OCI-LY1 (cell line): ENCODE data around the gene PEX13.

Source experiments
- H2AFZ ChIP-seq: fragments of 200-600 bp; sonication (generic), shearing (Covaris generic); 2 replicates; pipeline ENCODE4 v1.6.0; 2014; ENCODE audit warnings: antibody characterized with exemption, mild to moderate bottlenecking, low read length
- H3F3A ChIP-seq: fragments of 200-600 bp; sonication (generic), shearing (Covaris generic); 2 replicates; pipeline ENCODE4 v1.6.0; 2014; ENCODE audit warnings: mild to moderate bottlenecking, antibody characterized with exemption, low read length, moderate library complexity; ENCODE audit not compliant: insufficient read depth
- H3K27ac ChIP-seq: fragments of 200-600 bp; sonication (generic); 2 replicates; pipeline ENCODE4 v1.5.1; 2014; ENCODE audit warnings: low read length, mixed run types, mild to moderate bottlenecking, low read depth; ENCODE audit not compliant: poor library complexity, severe bottlenecking
- H3K27me3 ChIP-seq: fragments of 200-600 bp; sonication (generic); 2 replicates; pipeline ENCODE4 v1.6.0; 2014; ENCODE audit warnings: antibody characterized with exemption, mild to moderate bottlenecking, low read length, moderate library complexity; ENCODE audit not compliant: insufficient read depth
- H3K36me3 ChIP-seq: fragments of 200-600 bp; sonication (generic); 2 replicates; pipeline ENCODE4 v1.6.1; 2014; ENCODE audit warnings: mild to moderate bottlenecking, antibody characterized with exemption, low read length, moderate library complexity, mixed read lengths; ENCODE audit not compliant: insufficient read depth
- H3K4me1 ChIP-seq: fragments of 200-600 bp; sonication (generic); 2 replicates; pipeline ENCODE4 v1.5.1; 2014; ENCODE audit warnings: mild to moderate bottlenecking, low read length, moderate library complexity; ENCODE audit not compliant: insufficient read depth, severe bottlenecking
- H3K4me2 ChIP-seq: fragments of 200-600 bp; sonication (generic), shearing (Covaris generic); 2 replicates; pipeline ENCODE4 v1.6.1; 2014; ENCODE audit warnings: low read length
- H3K4me3 ChIP-seq: fragments of 200-600 bp; sonication (generic); 2 replicates; pipeline ENCODE4 v1.5.1; 2014; ENCODE audit warnings: low read length, low read depth, mild to moderate bottlenecking, mixed read lengths; ENCODE audit not compliant: poor library complexity, severe bottlenecking
- H3K79me2 ChIP-seq: fragments of 200-600 bp; shearing (Covaris generic); 2 replicates; pipeline ENCODE4 v1.6.1; 2016; ENCODE audit warnings: mixed run types, low read length, mixed read lengths; ENCODE audit not compliant: insufficient read depth
- H3K9ac ChIP-seq: fragments of 200-600 bp; sonication (generic), shearing (Covaris generic); 2 replicates; pipeline ENCODE4 v1.6.1; 2014; ENCODE audit warnings: mild to moderate bottlenecking, low read length, mixed read lengths
- H3K9me2 ChIP-seq: fragments of 200-600 bp; sonication (generic), shearing (Covaris generic); 2 replicates; pipeline ENCODE4 v1.6.1; 2014; ENCODE audit warnings: low read depth, mild to moderate bottlenecking, low read length, mixed read lengths
- H3K9me3 ChIP-seq: fragments of 200-600 bp; shearing (Covaris generic); 2 replicates; pipeline ENCODE4 v1.6.1; 2014; ENCODE audit warnings: low read length, mixed read lengths
- H4K20me1 ChIP-seq: fragments of 200-600 bp; sonication (generic), shearing (Covaris generic); 2 replicates; pipeline ENCODE4 v1.6.0; 2016; ENCODE audit warnings: mild to moderate bottlenecking, low read length; ENCODE audit not compliant: insufficient read depth
- CTCF ChIP-seq: fragments of 200-600 bp; sonication (generic), shearing (Covaris generic); IDR thresholded peaks from 2 replicates; pipeline ENCODE4 v1.5.1; 2017; ENCODE audit warnings: mild to moderate bottlenecking, antibody characterized with exemption, low read length, moderate library complexity, mixed read lengths
- EZH2 ChIP-seq: fragments of 200-600 bp; sonication (generic), shearing (Covaris generic); IDR thresholded peaks from 2 replicates; pipeline ENCODE4 v1.8.0; 2017; ENCODE audit warnings: borderline replicate concordance, mixed run types, mild to moderate bottlenecking, antibody characterized with exemption, low read length, moderate library complexity, mixed read lengths

The PEX13 gene

GRCh38 chr2:61055557-61055956, 38.0 kb downstream of the PEX13 start:
- H3K4me2 ChIP-seq: no peak overlapping the region
- no peaks in the 10 kb centered on the region for H4K20me1 ChIP-seq
- H3K4me1 ChIP-seq: no peaks in the 10 kb centered on the region
- H3F3A ChIP-seq: no peaks in the 10 kb centered on the region
- no peaks in the 10 kb centered on the region for H3K79me2 ChIP-seq
- peaks cover 17% of the 10 kb centered on the region for H3K36me3 ChIP-seq
- TF ChIP-seq EZH2 (no peak), CTCF (no peak)
- no peak overlapping the region for H3K9ac ChIP-seq
- H3K9me3 ChIP-seq: no peaks in the 10 kb centered on the region
- no peak overlapping the region for H3K4me3 ChIP-seq
- no peaks in the 10 kb centered on the region for H3K27me3 ChIP-seq
- H3K9me2 ChIP-seq: no peaks in the 10 kb centered on the region
- H2AFZ ChIP-seq: no peak overlapping the region
- no peak overlapping the region for H3K27ac ChIP-seq

- no peaks in the 10 kb centered on the region for H3K9me2 ChIP-seq
- no peak overlapping the region for H2AFZ ChIP-seq
- no peaks in the 10 kb centered on the region for H3K27me3 ChIP-seq
- peaks cover 8% of the 10 kb centered on the region for H3K36me3 ChIP-seq
- H3K4me3 ChIP-seq: no peak overlapping the region
- no peak overlapping the region for H3K4me2 ChIP-seq
- no peak overlapping the region for H3K9ac ChIP-seq
- H3K27ac ChIP-seq: no peak overlapping the region
- H3K79me2 ChIP-seq: no peaks in the 10 kb centered on the region
- TF ChIP-seq CTCF (no peak), EZH2 (no peak)
- no peaks in the 10 kb centered on the region for H3K4me1 ChIP-seq
- no peaks in the 10 kb centered on the region for H4K20me1 ChIP-seq
- no peaks in the 10 kb centered on the region for H3F3A ChIP-seq
- no peaks in the 10 kb centered on the region for H3K9me3 ChIP-seq
Measured at GRCh38 chr2:61057562-61057961, 40.0 kb downstream of the PEX13 start.

GRCh38 chr2:61059382-61059781, 41.9 kb downstream of the PEX13 start:
- Histone ChIP-seq H3K27me3 (no peaks in the 10 kb centered on the region), H3K4me2 (no peak overlapping the region), H3K27ac (no peak overlapping the region), H3K4me1 (no peaks in the 10 kb centered on the region), H3K4me3 (no peak overlapping the region), H2AFZ (no peak overlapping the region), H3K9me2 (no peaks in the 10 kb centered on the region), H3K9me3 (no peaks in the 10 kb centered on the region), H3F3A (no peaks in the 10 kb centered on the region), H3K79me2 (no peaks in the 10 kb centered on the region), H4K20me1 (no peaks in the 10 kb centered on the region), H3K9ac (no peak overlapping the region), H3K36me3 (peaks cover 4% of the 10 kb centered on the region; the same call in 1 of the 2 replicates)
- TF ChIP-seq CTCF: no peak
- no peak for TF ChIP-seq EZH2
